H1 (cell line): ENCODE data around the gene SELENOF. TPM values are rescaled to one million over a fixed set of nuclear protein-coding genes. Genes with fewer than 3 reads are reported as not detected.

Experiments used
- CTCF ChIA-PET: fragments of 300-600 bp; sonication (Branson Sonifier 250); formaldehyde crosslinking; loops from one replicate; lab custom pipeline; 2021; ENCODE audit not compliant: partially characterized antibody; lab: Charles Lee
- POLR2A ChIA-PET: fragments of 300-600 bp; sonication (Branson Sonifier 250); formaldehyde crosslinking; loops from one replicate; lab custom pipeline; 2021; ENCODE audit warnings: inconsistent platforms; ENCODE audit not compliant: partially characterized antibody; lab: Charles Lee
- DNase-seq, 2 experiments: peaks; one replicate each; pipeline versions ENCODE4 v3.0.0 to v3.0.0-alpha.2; 2010 to 2022; ENCODE audit warnings: low spot score in 2 of 2, low read depth in 1 of 2, mixed read lengths in 1 of 2
- FAIRE-seq: peaks from 2 replicates; lab custom pipeline; 2011; peaks lifted over from hg19 to GRCh38; lab: Jason Lieb, UNC
- H2AFZ ChIP-seq: 2 replicates; pipeline ENCODE4 v1.8.1; 2012; ENCODE audit warnings: low read length, inconsistent platforms
- H2AK5ac ChIP-seq: 2 replicates; pipeline ENCODE4 v1.6.1; 2013; ENCODE audit warnings: low read depth, low read length
- H2BK120ac ChIP-seq: replicated peaks from 2 replicates; pipeline ENCODE3; 2013; ENCODE audit warnings: low read depth, low read length, inconsistent platforms
- H2BK12ac ChIP-seq: 2 replicates; pipeline ENCODE4 v1.6.1; 2013; ENCODE audit warnings: low read depth, low read length
- H2BK15ac ChIP-seq: 2 replicates; pipeline ENCODE4 v1.6.1; 2013; ENCODE audit warnings: low read length
- H2BK20ac ChIP-seq: 2 replicates; pipeline ENCODE4 v1.6.1; 2013; ENCODE audit warnings: low read length
- H2BK5ac ChIP-seq: 2 replicates; pipeline ENCODE4 v1.6.1; 2013; ENCODE audit warnings: low read depth, low read length
- H3K14ac ChIP-seq: 2 replicates; pipeline ENCODE4 v1.6.1; 2013; ENCODE audit warnings: inconsistent platforms; ENCODE audit not compliant: insufficient read length
- H3K18ac ChIP-seq: 2 replicates; pipeline ENCODE4 v1.6.1; 2013; ENCODE audit warnings: low read length; ENCODE audit errors: extremely low read depth
- H3K23ac ChIP-seq: 2 replicates; pipeline ENCODE4 v1.6.1; 2013; ENCODE audit warnings: inconsistent platforms; ENCODE audit not compliant: insufficient read length
- H3K23me2 ChIP-seq: 2 replicates; pipeline ENCODE4 v1.6.1; 2013; ENCODE audit warnings: low read depth, low read length
- H3K27ac ChIP-seq: 2 replicates; pipeline ENCODE4 v1.6.1; 2011; ENCODE audit warnings: low read depth, low read length, inconsistent platforms
- H3K27me3 ChIP-seq, 4 experiments: replicated peaks in 1 of 4; 1 replicate in 1 of 4; 2 replicates in 3 of 4; pipeline versions ENCODE4 v1.6.1 to v1.8.1; 2011 to 2013; ENCODE audit warnings: low read length in 3 of 4, mild to moderate bottlenecking in 3 of 4, inconsistent platforms in 2 of 4, mixed read lengths in 2 of 4, moderate library complexity in 1 of 4; ENCODE audit not compliant: control insufficient read depth in 3 of 4, insufficient read depth in 3 of 4; ENCODE audit errors: extremely low read depth in 1 of 4
- H3K36me3 ChIP-seq, 4 experiments: 2 replicates each; pipeline versions ENCODE4 v1.6.1 to v1.8.1; 2011 to 2013; ENCODE audit warnings: mild to moderate bottlenecking in 4 of 4, low read length in 3 of 4, moderate library complexity in 2 of 4, control low read depth in 1 of 4, inconsistent platforms in 1 of 4; ENCODE audit not compliant: insufficient read depth in 4 of 4, control insufficient read depth in 2 of 4
- H3K4ac ChIP-seq: replicated peaks from 2 replicates; pipeline ENCODE3; 2013; ENCODE audit warnings: low read length, low read depth, mixed read lengths, inconsistent platforms; ENCODE audit not compliant: insufficient read length
- H3K4me1 ChIP-seq, 4 experiments: replicated peaks in 1 of 4; 1 replicate in 1 of 4; 2 replicates in 3 of 4; pipeline versions ENCODE4 v1.6.1 to v1.8.1; 2011 to 2013; ENCODE audit warnings: low read length in 3 of 4, inconsistent platforms in 2 of 4, mixed read lengths in 1 of 4; ENCODE audit not compliant: insufficient read depth in 4 of 4, control insufficient read depth in 3 of 4
- H3K4me2 ChIP-seq, 2 experiments: 2 replicates each; pipeline versions ENCODE4 v1.6.1 to v1.8.1; 2011 to 2013; ENCODE audit warnings: low read depth in 2 of 2, low read length in 2 of 2, control low read depth in 1 of 2, inconsistent platforms in 1 of 2, mild to moderate bottlenecking in 1 of 2; ENCODE audit not compliant: insufficient read depth in 1 of 2
- H3K4me3 ChIP-seq, 4 experiments: fragments of 200-600, 300-600 bp in 1 of 4; sonication (generic), shearing (Covaris generic), sonication (Bioruptor Twin) in 1 of 4; 2 replicates each; pipeline versions ENCODE4 v1.5.1 to v1.8.1; 2011 to 2016; ENCODE audit warnings: low read length in 4 of 4, low read depth in 3 of 4, control low read depth in 2 of 4, inconsistent platforms in 2 of 4, mild to moderate bottlenecking in 2 of 4, mixed read lengths in 1 of 4, moderate library complexity in 1 of 4; ENCODE audit not compliant: insufficient read depth in 2 of 4; ENCODE audit errors: extremely low read depth in 1 of 4
- H3K56ac ChIP-seq: replicated peaks from 2 replicates; pipeline ENCODE3; 2013; ENCODE audit warnings: low read depth, mild to moderate bottlenecking, mixed read lengths, low read length, inconsistent platforms; ENCODE audit not compliant: insufficient read length
- H3K79me1 ChIP-seq: 2 replicates; pipeline ENCODE4 v1.6.1; 2013; ENCODE audit warnings: low read depth, low read length, control low read depth
- H3K79me2 ChIP-seq, 2 experiments: 2 replicates each; pipeline versions ENCODE4 v1.6.1 to v1.8.1; 2012 to 2013; ENCODE audit warnings: low read length in 2 of 2, mild to moderate bottlenecking in 2 of 2, inconsistent platforms in 1 of 2; ENCODE audit not compliant: insufficient read depth in 2 of 2, control insufficient read depth in 1 of 2
- H3K9ac ChIP-seq, 4 experiments: replicated peaks in 1 of 4; 1 replicate in 1 of 4; 2 replicates in 3 of 4; pipeline versions ENCODE4 v1.6.1 to v1.8.1; 2011 to 2013; ENCODE audit warnings: low read depth in 3 of 4, low read length in 3 of 4, control low read depth in 2 of 4, mild to moderate bottlenecking in 2 of 4, moderate library complexity in 2 of 4, inconsistent platforms in 1 of 4; ENCODE audit errors: extremely low read depth in 1 of 4
- H3K9me3 ChIP-seq, 2 experiments: 2 replicates each; pipeline versions ENCODE4 v1.6.1 to v1.8.1; 2012 to 2013; ENCODE audit warnings: mild to moderate bottlenecking in 2 of 2, moderate library complexity in 2 of 2, control low read depth in 1 of 2, inconsistent platforms in 1 of 2, low read depth in 1 of 2, low read length in 1 of 2, mixed read lengths in 1 of 2; ENCODE audit not compliant: insufficient read depth in 2 of 2
- H4K20me1 ChIP-seq, 2 experiments: replicated peaks in 1 of 2; 2 replicates each; pipeline versions ENCODE3 to v1.8.1; 2011 to 2013; ENCODE audit warnings: inconsistent platforms in 2 of 2, low read length in 2 of 2, mild to moderate bottlenecking in 1 of 2; ENCODE audit not compliant: insufficient read depth in 2 of 2, control insufficient read depth in 1 of 2
- H4K5ac ChIP-seq: 2 replicates; pipeline ENCODE4 v1.6.1; 2013; ENCODE audit warnings: low read length, low read depth, mixed read lengths, inconsistent platforms; ENCODE audit not compliant: insufficient read length
- H4K8ac ChIP-seq: 2 replicates; pipeline ENCODE4 v1.8.0; 2013; ENCODE audit warnings: mild to moderate bottlenecking, moderate library complexity, low read length, inconsistent platforms; ENCODE audit not compliant: insufficient read depth; ENCODE audit errors: extremely low read depth
- H4K91ac ChIP-seq: replicated peaks from 2 replicates; pipeline ENCODE3; 2013; ENCODE audit warnings: low read length, mixed read lengths, inconsistent platforms; ENCODE audit not compliant: insufficient read length
- BACH1 ChIP-seq: IDR thresholded peaks from 2 replicates; pipeline ENCODE4 v1.6.1; 2012; ENCODE audit warnings: low read length, improper control_type of control experiment
- CHD1 ChIP-seq: IDR thresholded peaks from 2 replicates; pipeline ENCODE4 v1.6.1; 2012; ENCODE audit warnings: low read depth, low read length, improper control_type of control experiment
- CTBP2 ChIP-seq: IDR thresholded peaks from 2 replicates; pipeline ENCODE4 v1.7.0; 2011; ENCODE audit warnings: borderline replicate concordance, mild to moderate bottlenecking, moderate library complexity, mixed read lengths, low read length; ENCODE audit not compliant: insufficient read depth, insufficient read length
- EP300 ChIP-seq, 2 experiments: IDR thresholded peaks; 1 replicate in 1 of 2; 2 replicates in 1 of 2; pipeline ENCODE4 v1.6.1; 2011 to 2012; ENCODE audit warnings: low read depth in 2 of 2, low read length in 2 of 2, mild to moderate bottlenecking in 2 of 2, borderline replicate concordance in 1 of 2, inconsistent platforms in 1 of 2, moderate library complexity in 1 of 2
- FOSL1 ChIP-seq: IDR thresholded peaks from 2 replicates; pipeline ENCODE4 v1.6.1; 2011; ENCODE audit warnings: mild to moderate bottlenecking, low read depth, low read length, moderate library complexity; ENCODE audit not compliant: insufficient read depth
- POLR2A ChIP-seq, 2 experiments: IDR thresholded peaks; 1 replicate in 1 of 2; 2 replicates in 1 of 2; pipeline ENCODE4 v1.6.1; 2011; ENCODE audit warnings: low read depth in 2 of 2, low read length in 2 of 2, mild to moderate bottlenecking in 2 of 2; ENCODE audit errors: control extremely low read depth in 1 of 2
- SP1 ChIP-seq: IDR thresholded peaks from 2 replicates; pipeline ENCODE4 v1.6.1; 2011; ENCODE audit warnings: low read depth, low read length
- SP4 ChIP-seq: IDR thresholded peaks from 2 replicates; pipeline ENCODE4 v1.6.1; 2012; ENCODE audit warnings: low read length, inconsistent platforms
- SUZ12 ChIP-seq: fragments of 200-600 bp; sonication (generic); IDR thresholded peaks from 2 replicates; pipeline ENCODE4 v1.6.1; 2012; ENCODE audit warnings: mild to moderate bottlenecking, inconsistent platforms, low read length, moderate library complexity, mixed read lengths
- TAF1 ChIP-seq: IDR thresholded peaks from 2 replicates; pipeline ENCODE4 v1.6.1; 2011; ENCODE audit warnings: mild to moderate bottlenecking, low read depth, low read length
- TAF7 ChIP-seq: optimal IDR thresholded peaks from 2 replicates; pipeline ENCODE3; 2011; ENCODE audit warnings: low read depth, mild to moderate bottlenecking, inconsistent platforms, low read length, moderate library complexity, borderline replicate concordance
- TEAD4 ChIP-seq: IDR thresholded peaks from 2 replicates; pipeline ENCODE4 v1.6.1; 2012; ENCODE audit warnings: low read depth, low read length, inconsistent platforms, mixed read lengths
- ZNF274 ChIP-seq: IDR thresholded peaks from 2 replicates; pipeline ENCODE4 v1.7.0; 2012; ENCODE audit warnings: low read length, borderline replicate concordance; ENCODE audit errors: extremely low read depth
- polyA plus RNA-seq, 7 experiments: library from polyadenylated mRNA; depleted of rRNA in 3 of 7; stranded (reverse) in 5 of 7; unstranded in 2 of 7; fragments of >200 nt in 5 of 7; fragments of 200-250 nt in 2 of 7; gene quantifications; 1 replicate in 5 of 7; 2 replicates in 1 of 7; 4 replicates in 1 of 7; pipeline versions ENCODE4 v1.2.1 to v1.2.3, GENCODE V29; 2011 to 2013; ENCODE audit warnings: missing spikeins in 2 of 7, mixed read lengths in 2 of 7
- total RNA-seq: library from RNA; stranded (reverse); fragmentation: NEBNext Ultra II Directional; extraction: Animal tissue kit (Norgen Biotek cat#: 25700); gene quantifications from 2 replicates; pipeline ENCODE4 v1.2.1, GENCODE V29; 2021
- TF ChIP-seq, protein P1 (sequence below): IDR thresholded peaks from 2 replicates; pipeline ENCODE4 v1.6.1; 2012; ENCODE audit warnings: low read length, inconsistent platforms

The SELENOF gene
- total and polyA plus RNA-seq, 2 of the 8 experiments (the other 6 are each of a cell fraction or from before 2014, with no cell fraction given): 70.7 to 163 TPM

DNA sequence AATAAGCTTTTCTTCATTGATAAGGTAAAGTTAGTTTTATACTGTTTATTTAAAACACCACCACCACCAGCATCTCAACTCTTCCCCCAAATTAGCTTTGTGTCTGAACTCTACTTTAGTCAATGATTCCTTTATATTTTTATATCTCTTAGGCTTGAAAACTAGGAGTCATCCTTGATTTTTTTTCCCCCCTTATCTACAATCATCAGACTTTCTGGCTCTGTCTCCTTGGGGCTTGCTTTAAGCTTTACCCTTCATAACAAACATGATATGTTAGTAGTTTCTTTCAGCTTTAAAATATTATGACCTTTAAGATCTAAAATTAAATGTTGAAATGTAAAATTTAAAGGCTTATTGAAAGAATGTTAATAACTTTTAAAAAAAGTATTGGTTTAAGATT is 28.8 kb upstream of the SELENOF start:
- no peak overlapping the region for H3K4me3 ChIP-seq
- H2BK15ac ChIP-seq: no peak overlapping the region
- H3K9ac ChIP-seq: no peak overlapping the region
- peaks cover 0 to 3% (median 1%) of the 10 kb centered on the region in 4 experiments; a peak in 2 of 7 replicates for H3K4me1 ChIP-seq
- no peak overlapping the region for H3K18ac ChIP-seq
- peaks cover 6 to 95% of the 10 kb centered on the region in 2 experiments for H3K79me2 ChIP-seq
- H3K23me2 ChIP-seq: no peaks in the 10 kb centered on the region
- H3K4ac ChIP-seq: no peak overlapping the region
- H4K20me1 ChIP-seq: peaks cover 0 to 2% of the 10 kb centered on the region in 2 experiments
- no peak overlapping the region for H3K23ac ChIP-seq
- no peak overlapping the region for H2AK5ac ChIP-seq
- no peaks in the 10 kb centered on the region for H3K27me3 ChIP-seq
- ChIA-PET POLR2A (no interaction called here), CTCF (interaction anchor here (0.6 to 2.5 kb wide), 2 partner anchors 10 to 161 kb away, joined by 4 to 7 read pairs; no protein-coding TSS in a partner anchor)
- no peak overlapping the region for H4K8ac ChIP-seq
- H3K79me1 ChIP-seq: peaks cover 4% of the 10 kb centered on the region; the same call in 1 of the 2 replicates
- H3K27ac ChIP-seq: no peak overlapping the region
- H2BK120ac ChIP-seq: no peak overlapping the region
- no peak overlapping the region for H3K56ac ChIP-seq
- no peak overlapping the region for H4K91ac ChIP-seq
- no peak overlapping the region for H3K4me2 ChIP-seq
- H2BK20ac ChIP-seq: no peak overlapping the region
- no peak for DNase-seq
- no peak overlapping the region for H2AFZ ChIP-seq
- no peak overlapping the region for H4K5ac ChIP-seq
- FAIRE-seq: no peak
- H3K36me3 ChIP-seq: no peaks in the 10 kb centered on the region
- no peak overlapping the region for H2BK5ac ChIP-seq
- H3K14ac ChIP-seq: no peak overlapping the region
- H2BK12ac ChIP-seq: no peak overlapping the region
- no peaks in the 10 kb centered on the region for H3K9me3 ChIP-seq
- TF ChIP-seq CTBP2: no peak
- TF ChIP-seq POLR2A (IDR thresholded peaks at IDR 0.05; ENCODE audit: control extremely low read depth in 1 of 2, low read depth in 2 of 2, low read length in 2 of 2): no peak
- no peak for TF ChIP-seq ZNF274
- no peak for TF ChIP-seq TAF1
- no peak for TF ChIP-seq EP300 (IDR thresholded peaks at IDR 0.05; ENCODE audit: borderline replicate concordance in 1 of 2, low read depth in 2 of 2, low read length in 2 of 2)
- TF ChIP-seq TAF7: no peak
- TF ChIP-seq CHD1: no peak
- TF ChIP-seq FOSL1: no peak
- TF ChIP-seq, protein P1, sequence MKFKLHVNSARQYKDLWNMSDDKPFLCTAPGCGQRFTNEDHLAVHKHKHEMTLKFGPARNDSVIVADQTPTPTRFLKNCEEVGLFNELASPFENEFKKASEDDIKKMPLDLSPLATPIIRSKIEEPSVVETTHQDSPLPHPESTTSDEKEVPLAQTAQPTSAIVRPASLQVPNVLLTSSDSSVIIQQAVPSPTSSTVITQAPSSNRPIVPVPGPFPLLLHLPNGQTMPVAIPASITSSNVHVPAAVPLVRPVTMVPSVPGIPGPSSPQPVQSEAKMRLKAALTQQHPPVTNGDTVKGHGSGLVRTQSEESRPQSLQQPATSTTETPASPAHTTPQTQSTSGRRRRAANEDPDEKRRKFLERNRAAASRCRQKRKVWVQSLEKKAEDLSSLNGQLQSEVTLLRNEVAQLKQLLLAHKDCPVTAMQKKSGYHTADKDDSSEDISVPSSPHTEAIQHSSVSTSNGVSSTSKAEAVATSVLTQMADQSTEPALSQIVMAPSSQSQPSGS: no peak
- no peak for TF ChIP-seq BACH1
- no peak for TF ChIP-seq SP1
- TF ChIP-seq SUZ12: no peak
- no peak for TF ChIP-seq TEAD4
- TF ChIP-seq SP4: no peak
